Measurements from ENCODE around the gene C14orf119. TPM values are rescaled to one million over a fixed set of nuclear protein-coding genes. Genes with fewer than 3 reads are reported as not detected.

The C14orf119 gene
- total and polyA plus RNA-seq, 9 donors = 13.8 to 55.6 (median 41.5) TPM

DNA sequence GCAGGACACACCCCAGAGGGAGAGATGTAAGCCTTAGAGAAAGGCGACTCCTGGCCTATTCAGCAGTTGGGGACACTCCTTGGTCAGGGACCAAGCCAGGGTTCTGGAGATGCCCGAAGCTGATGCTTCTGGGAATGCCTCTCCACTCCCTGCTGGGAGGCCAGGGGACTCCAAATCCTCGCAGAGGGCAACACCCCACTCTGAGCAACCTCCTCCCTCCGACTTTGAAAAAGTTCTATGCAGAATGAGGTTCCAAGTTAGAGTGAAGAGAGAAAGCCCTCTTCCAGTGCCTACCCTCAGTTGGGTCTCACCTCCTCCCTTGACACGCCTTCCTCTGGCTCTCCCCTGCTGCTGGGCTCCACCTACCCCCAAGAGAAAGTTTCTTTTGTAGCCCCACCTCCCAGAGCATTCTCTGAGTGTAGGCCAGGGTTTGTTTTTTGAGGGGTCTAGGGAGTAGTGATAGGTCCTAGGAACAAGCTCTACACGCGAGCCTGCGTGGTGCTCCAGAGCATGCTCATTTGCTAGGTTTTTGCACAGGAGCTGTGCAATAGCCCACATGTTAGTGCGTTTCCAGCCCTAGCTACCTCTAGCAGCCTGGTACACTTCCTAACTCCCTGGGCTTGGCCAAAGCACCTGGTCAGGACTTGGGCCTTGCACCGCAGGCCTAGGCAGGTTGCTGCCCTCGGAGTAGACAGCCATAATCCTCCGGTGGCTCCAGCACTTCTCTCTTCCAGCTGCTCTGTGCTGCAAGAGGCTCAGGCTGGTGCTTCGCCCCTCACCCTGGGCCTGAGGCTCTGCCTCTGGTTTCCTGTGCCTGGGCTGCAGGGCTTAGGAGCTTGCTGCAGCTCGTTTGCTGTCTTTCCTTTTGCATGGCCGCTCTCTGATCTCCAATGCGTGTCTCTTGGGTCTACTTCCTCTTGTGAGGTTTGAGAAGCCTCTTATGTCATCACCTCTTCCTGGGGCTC is 24.3 kb downstream of the C14orf119 start:
- WGBS, 3 donors = 80 to 92% (median 82%) methylated on average over 16 of the region's 16 CpGs
- H3K4me1 ChIP-seq (ENCODE audit: insufficient read depth) = peaks cover 6% of the 10 kb centered on the region

DNA sequence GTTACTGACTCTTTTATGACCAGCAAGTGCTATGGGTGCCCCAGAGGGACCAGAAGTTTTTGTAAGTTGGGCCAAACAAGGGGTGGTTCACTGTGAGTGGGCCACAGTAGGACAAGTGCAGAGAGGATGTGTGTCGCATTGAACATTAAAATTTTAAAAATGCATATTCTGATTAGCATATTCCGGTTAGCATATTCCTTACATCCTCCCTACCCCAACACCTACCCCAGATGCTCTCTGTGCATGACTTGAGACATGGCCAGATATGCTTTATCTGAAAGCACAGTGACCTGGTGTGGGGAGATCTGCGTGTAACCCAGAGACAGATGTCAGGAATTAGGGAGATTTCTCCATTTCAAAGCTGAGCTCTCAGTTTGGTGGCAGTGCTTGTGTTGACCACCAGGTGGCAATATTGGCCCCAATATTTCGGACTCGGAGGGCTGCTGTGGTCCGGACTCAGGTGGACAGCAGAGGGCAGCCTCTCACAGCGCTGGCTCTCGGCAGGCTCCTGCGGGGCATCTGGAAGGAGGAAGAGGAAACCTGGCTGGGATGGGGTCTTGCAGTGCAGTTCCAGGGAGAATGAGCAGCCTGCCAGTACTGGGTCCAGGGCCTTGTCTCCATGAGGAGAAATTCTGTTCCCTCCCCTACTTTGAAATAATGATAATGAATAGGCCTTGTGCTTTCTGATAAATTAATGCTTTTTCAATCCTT is 25.4 kb downstream of the C14orf119 start:
- Histone ChIP-seq H3K27ac (peak overlapping the region in 1 of 2 donors; percentile 71), H3K4me3 (no peak overlapping the region), H3K27me3 (no peaks in the 10 kb centered on the region), H3K4me1 (ENCODE audit: insufficient read depth) (peaks cover 6% of the 10 kb centered on the region), H3K36me3 (no peaks in the 10 kb centered on the region), H3K9me3 (no peaks in the 10 kb centered on the region)
- TF ChIP-seq, protein P1, sequence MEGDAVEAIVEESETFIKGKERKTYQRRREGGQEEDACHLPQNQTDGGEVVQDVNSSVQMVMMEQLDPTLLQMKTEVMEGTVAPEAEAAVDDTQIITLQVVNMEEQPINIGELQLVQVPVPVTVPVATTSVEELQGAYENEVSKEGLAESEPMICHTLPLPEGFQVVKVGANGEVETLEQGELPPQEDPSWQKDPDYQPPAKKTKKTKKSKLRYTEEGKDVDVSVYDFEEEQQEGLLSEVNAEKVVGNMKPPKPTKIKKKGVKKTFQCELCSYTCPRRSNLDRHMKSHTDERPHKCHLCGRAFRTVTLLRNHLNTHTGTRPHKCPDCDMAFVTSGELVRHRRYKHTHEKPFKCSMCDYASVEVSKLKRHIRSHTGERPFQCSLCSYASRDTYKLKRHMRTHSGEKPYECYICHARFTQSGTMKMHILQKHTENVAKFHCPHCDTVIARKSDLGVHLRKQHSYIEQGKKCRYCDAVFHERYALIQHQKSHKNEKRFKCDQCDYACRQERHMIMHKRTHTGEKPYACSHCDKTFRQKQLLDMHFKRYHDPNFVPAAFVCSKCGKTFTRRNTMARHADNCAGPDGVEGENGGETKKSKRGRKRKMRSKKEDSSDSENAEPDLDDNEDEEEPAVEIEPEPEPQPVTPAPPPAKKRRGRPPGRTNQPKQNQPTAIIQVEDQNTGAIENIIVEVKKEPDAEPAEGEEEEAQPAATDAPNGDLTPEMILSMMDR (IDR thresholded peaks at IDR 0.05) = peak; percentile 100
- TF ChIP-seq POLR2A (IDR thresholded peaks at IDR 0.05) = peak; percentile 53
- TF ChIP-seq EP300 (IDR thresholded peaks at IDR 0.05) = no peak
- peak; percentile 90 to 94 (median 93) for DNase-seq
- intact Hi-C loops (cut with DNase I) = loop anchor here in 3 of 4 donors (1.0 to 10.0 kb wide), 3 partner anchors 66 to 174 kb away; no protein-coding TSS in a partner anchor
- 15 to 18% (median 16%) methylated on average over 9 of the region's 9 CpGs for WGBS, 3 donors

More for the DNA sequence above, 24.3 kb downstream of the C14orf119 start:
- peak in 1 of 5 donors; percentile 6 for DNase-seq
- TF ChIP-seq POLR2A (IDR thresholded peaks at IDR 0.05) (no peak), EP300 (IDR thresholded peaks at IDR 0.05) (no peak)
- TF ChIP-seq, protein P1 (IDR thresholded peaks at IDR 0.05) = no peak
- no peak overlapping the region for H3K27ac ChIP-seq
- no peaks in the 10 kb centered on the region for H3K36me3 ChIP-seq
- intact Hi-C loops (cut with DNase I) = loop anchor here (2.0 to 10.0 kb wide), 3 partner anchors 67 to 175 kb away; no protein-coding TSS in a partner anchor
- no peaks in the 10 kb centered on the region for H3K27me3 ChIP-seq
- H3K4me3 ChIP-seq = no peak overlapping the region
- H3K9me3 ChIP-seq = no peaks in the 10 kb centered on the region

DNA sequence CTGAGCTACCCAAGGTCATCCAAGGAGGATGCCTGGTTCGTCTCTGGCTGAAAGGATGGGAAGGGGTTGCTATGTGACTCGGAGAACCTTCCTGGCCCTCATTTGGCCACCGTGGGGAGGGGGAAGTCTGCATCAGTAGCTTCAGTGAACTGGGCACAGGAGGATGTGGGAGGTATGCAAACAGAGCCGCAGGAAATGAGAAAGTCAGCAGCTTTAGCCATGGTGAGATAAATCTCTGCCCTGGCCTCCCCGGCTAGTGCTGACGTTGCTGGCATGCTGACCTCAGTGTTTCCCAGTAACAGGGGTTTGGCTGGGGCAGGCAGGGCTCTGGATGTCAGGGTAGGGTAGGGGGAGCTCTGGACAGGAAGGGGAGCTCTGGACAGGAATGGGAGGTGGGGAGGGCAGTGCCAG is 26.1 kb downstream of the C14orf119 start:
- Histone ChIP-seq H3K9me3 (no peaks in the 10 kb centered on the region), H3K27ac (peak overlapping the region in 1 of 2 donors; percentile 71), H3K27me3 (no peaks in the 10 kb centered on the region), H3K4me3 (no peak overlapping the region), H3K4me1 (ENCODE audit: insufficient read depth) (peaks cover 6% of the 10 kb centered on the region), H3K36me3 (no peaks in the 10 kb centered on the region)
- TF ChIP-seq, protein P1 (IDR thresholded peaks at IDR 0.05) = no peak
- no peak for TF ChIP-seq POLR2A (IDR thresholded peaks at IDR 0.05)
- TF ChIP-seq EP300 (IDR thresholded peaks at IDR 0.05) = no peak
- 4 to 11% (median 6%) methylated on average over 6 of the region's 6 CpGs for WGBS, 3 donors
- intact Hi-C loops (cut with DNase I) = loop anchor here in 3 of 4 donors (1.0 to 10.0 kb wide), 3 partner anchors 65 to 173 kb away; no protein-coding TSS in a partner anchor
- DNase-seq = peak; percentile 70 to 86 (median 80)

DNA sequence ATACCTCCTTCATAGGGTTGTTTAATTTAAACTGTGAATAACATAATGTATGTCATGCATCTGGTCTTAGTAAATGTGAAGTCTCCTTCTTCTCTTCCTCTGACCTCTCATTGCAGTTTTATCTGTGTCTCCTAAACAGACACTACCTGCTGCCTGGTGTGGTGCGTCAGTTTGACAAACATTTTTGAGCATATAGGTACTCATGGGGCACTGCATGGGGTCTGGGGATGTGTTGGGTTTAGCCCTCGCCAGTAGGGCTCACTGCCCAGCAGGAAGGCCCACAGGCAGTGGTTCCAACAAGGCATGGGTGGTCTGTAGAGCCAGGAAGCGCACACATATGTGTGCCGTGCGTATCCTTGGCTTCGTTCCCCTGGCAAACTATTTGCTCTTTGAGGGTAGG is 26.8 kb downstream of the C14orf119 start:
- no peak overlapping the region for H3K4me3 ChIP-seq
- intact Hi-C loops (cut with DNase I) = loop anchor here in 1 of 4 donors (10.0 kb wide), 1 partner anchor 173 kb away; no protein-coding TSS in a partner anchor
- DNase-seq = no peak
- peaks cover 6% of the 10 kb centered on the region for H3K4me1 ChIP-seq (ENCODE audit: insufficient read depth)
- H3K27ac ChIP-seq = peak overlapping the region in 1 of 2 donors; percentile 71
- H3K36me3 ChIP-seq = no peaks in the 10 kb centered on the region
- 88 to 92% (median 91%) methylated on average over 6 of the region's 6 CpGs for WGBS, 3 donors
- TF ChIP-seq, protein P1 (IDR thresholded peaks at IDR 0.05) = no peak
- no peak for TF ChIP-seq POLR2A (IDR thresholded peaks at IDR 0.05)
- no peaks in the 10 kb centered on the region for H3K9me3 ChIP-seq
- no peaks in the 10 kb centered on the region for H3K27me3 ChIP-seq

All from ovary (tissue), 9 donors.